Fibroblast of villous mesenchyme (primary cell): ENCODE results near the gene SLC6A8. TPM values are rescaled to one million over a fixed set of nuclear protein-coding genes. Genes with fewer than 3 reads are reported as not detected.
"Not testable (repeated sequence)": the region's sequence is repeated elsewhere in the genome, so short reads cannot be mapped to it uniquely, and the experiment has no call there.

ENCODE experiments used
- DNase-seq: peaks from one replicate; pipeline ENCODE4 v3.0.0-alpha.2; 2010; ENCODE audit warnings: low read depth
- H3K4me3 ChIP-seq: 2 replicates; pipeline ENCODE4 v1.5.1; 2011; ENCODE audit warnings: low read depth, mild to moderate bottlenecking, low read length
- total RNA-seq: library from RNA; depleted of rRNA; stranded (reverse); fragments of >200 nt; gene quantifications from 2 replicates; pipeline ENCODE4 v1.2.3, GENCODE V29; 2012
- TF ChIP-seq, protein P1 (sequence below): IDR thresholded peaks from 2 replicates; pipeline ENCODE4 v1.5.1; 2012; ENCODE audit warnings: low read depth, mild to moderate bottlenecking, low read length; ENCODE audit not compliant: insufficient read depth

SLC6A8 gene
- total RNA-seq, 1 donor = 9.1 TPM

GRCh38 chrX:153673428-153674218 lies 14.1 kb upstream of the SLC6A8 start, which contains the start of gene PNCK:
Gene PNCK, minus strand, starts transcription at chrX:153673813. Its CDS starts 737 bp downstream, at chrX:153673076.
- TF ChIP-seq, protein P1, sequence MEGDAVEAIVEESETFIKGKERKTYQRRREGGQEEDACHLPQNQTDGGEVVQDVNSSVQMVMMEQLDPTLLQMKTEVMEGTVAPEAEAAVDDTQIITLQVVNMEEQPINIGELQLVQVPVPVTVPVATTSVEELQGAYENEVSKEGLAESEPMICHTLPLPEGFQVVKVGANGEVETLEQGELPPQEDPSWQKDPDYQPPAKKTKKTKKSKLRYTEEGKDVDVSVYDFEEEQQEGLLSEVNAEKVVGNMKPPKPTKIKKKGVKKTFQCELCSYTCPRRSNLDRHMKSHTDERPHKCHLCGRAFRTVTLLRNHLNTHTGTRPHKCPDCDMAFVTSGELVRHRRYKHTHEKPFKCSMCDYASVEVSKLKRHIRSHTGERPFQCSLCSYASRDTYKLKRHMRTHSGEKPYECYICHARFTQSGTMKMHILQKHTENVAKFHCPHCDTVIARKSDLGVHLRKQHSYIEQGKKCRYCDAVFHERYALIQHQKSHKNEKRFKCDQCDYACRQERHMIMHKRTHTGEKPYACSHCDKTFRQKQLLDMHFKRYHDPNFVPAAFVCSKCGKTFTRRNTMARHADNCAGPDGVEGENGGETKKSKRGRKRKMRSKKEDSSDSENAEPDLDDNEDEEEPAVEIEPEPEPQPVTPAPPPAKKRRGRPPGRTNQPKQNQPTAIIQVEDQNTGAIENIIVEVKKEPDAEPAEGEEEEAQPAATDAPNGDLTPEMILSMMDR = no peak
- no peak within 1 kb of the TSS for H3K4me3 ChIP-seq
- no peak for DNase-seq

GRCh38 chrX:153674219-153674851 lies 13.4 kb upstream of the SLC6A8 start:
- TF ChIP-seq, protein P1 = no peak
- no peak overlapping the region for H3K4me3 ChIP-seq
- no peak for DNase-seq

GRCh38 chrX:153681175-153681574 lies 6.6 kb upstream of the SLC6A8 start:
- DNase-seq = no peak
- H3K4me3 ChIP-seq = no peak overlapping the region
- TF ChIP-seq, protein P1 = no peak

DNA sequence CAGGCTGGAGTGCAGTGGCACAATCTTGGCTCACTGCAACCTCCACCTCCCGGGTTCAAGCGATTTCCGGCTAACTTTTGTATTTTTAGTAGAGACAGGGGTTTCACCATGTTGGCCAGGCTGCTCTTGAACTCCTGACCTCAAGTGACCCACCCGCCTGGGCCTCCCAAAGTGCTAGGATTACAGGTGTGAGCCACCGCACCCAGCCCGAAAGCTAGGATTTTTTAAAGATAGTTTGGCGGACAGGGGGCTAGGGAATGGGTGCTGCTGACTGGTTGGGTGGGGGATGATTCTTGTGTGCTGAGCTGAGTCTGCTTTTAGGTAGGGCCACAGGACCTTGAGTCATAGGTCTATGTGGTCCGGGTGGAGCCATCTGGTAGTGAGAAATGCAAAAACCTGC lies 4.2 kb upstream of the SLC6A8 start:
- H3K4me3 ChIP-seq, DNase-seq: not testable (repeated sequence)

DNA sequence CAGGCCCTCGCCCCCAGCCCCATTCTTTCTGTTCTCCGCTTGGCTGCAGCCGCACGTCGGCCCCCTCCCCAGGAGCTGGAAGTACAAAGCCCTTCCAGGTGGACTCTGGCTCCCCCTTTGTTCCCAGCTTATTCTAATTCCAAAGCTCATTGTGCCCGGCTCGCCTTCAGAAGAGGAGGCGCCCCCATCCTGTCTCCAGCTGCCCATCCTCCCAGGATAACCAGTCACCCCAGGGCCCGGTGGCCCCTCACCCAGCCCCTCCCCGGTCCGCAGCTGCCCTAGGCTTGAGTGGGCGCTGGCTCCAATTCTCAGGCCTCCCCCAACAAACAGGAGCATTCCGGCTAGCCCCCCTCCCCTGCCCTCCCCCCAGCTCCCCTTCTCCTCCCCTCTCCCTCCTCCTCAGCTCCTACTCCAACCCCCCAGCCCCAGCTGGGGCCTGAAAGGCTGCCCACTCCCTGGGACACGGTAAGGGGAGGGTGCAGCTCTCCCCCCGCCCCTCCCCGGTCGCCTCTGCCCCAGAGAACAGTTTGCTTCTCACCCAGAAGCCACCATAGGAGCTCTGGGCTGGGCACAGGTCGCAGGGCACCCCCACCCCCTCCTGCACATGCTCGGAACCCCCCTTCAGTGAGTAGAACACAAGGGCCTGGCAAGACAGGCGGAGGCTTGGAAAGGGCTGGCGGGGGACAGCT lies 3.1 kb upstream of the SLC6A8 start:
- no peak for DNase-seq
- H3K4me3 ChIP-seq = no peak overlapping the region
- TF ChIP-seq, protein P1 = no peak

DNA sequence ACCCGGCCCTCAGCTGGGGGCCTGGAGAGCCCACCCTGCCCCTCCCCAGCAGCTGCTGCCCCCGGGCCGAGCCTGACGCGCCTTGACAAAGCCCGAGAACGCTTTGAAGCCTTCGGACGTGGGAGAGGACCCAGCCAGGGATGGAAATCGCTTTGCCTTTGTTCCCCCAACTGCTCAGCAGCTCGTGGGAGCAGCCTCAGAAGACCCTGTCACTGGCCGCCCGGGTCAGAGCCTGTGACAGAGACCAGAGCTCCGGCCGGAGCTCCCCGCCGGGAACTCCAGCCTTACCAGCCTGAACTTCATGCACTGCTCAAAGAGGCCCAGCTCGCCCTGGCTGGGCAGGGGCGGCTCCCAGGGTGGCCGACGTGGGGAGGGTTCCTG lies 2.6 kb upstream of the SLC6A8 start:
- H3K4me3 ChIP-seq = no peak overlapping the region
- TF ChIP-seq, protein P1 = no peak
- DNase-seq = no peak
